ENCODE results near the gene MAST4.

Gene MAST4

DNA sequence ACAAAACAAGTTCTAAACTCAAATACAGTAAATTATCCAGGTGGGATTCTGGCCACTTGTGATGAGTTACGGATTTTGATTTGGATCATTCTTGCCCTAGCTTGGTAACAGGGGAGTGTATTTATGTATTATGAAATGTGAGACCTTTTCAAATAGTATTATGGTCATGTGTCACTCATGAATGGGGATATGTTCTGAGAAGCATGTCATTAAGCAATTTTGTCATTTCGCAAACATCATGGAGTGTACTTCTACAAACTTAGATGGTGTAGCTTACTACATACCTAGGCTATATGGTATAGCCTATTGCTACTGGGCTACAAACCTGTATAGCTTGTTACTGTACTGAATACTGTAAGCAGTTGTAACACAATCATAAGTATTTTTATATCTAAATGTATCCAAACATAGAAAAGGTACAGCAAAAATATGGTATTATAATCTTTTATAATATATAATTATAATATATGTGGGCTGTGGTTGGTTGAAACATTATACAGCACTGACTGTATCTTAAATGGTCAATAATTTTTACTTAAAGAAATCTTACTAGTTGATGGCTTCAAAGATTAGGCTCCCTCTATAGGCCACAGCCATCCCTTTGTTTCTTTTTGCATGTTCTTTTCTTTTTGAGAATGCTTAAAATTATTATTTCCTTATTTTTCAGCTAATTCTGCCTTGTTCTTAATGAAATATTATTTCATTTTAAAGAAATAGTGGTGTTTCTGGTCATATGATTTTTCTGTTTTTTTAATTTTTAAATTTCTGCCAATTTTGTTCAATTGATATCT lies 128.4 kb downstream of the MAST4 start:
- no peak overlapping the region for H3K9ac ChIP-seq (ENCODE audit: insufficient read length)
- no peaks in the 10 kb centered on the region for H3K36me3 ChIP-seq (ENCODE audit: insufficient read depth, low read length)
- no peak overlapping the region for H3K4me3 ChIP-seq
- no peak overlapping the region for H3K27ac ChIP-seq
- no peak for TF ChIP-seq FOXP2 (optimal IDR thresholded peaks at IDR 0.05; ENCODE audit: control extremely low read depth, extremely low read length, insufficient read depth)
- TF ChIP-seq EZH2 (IDR thresholded peaks at IDR 0.05): no peak
- TF ChIP-seq POLR2AphosphoS5 (IDR thresholded peaks at IDR 0.05; ENCODE audit: borderline replicate concordance, low read depth, low read length): no peak
- no peak for DNase-seq (ENCODE audit: low read depth, low spot score)
- no peaks in the 10 kb centered on the region for H3K9me3 ChIP-seq (ENCODE audit: low read depth, low read length)

DNA sequence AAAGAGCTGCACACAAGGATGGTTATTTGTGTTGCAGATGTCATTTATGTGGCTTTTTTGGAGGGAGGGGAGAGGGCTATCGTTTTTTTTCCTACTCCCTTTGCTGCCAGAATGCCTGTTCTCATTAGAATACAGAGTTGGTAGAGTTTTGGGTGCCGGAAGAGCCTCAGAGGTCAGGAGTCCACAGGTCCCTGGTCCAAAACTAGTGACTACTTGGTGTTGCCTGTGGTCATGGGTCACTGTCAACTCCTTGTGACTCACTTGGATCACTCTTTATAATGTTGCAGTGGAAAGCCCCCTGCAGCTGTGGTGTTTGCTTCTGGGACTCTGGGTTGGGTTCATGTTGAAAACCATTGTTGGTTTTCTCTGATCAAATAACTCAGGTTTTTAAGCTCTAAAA lies 131.4 kb downstream of the MAST4 start:
- no peaks in the 10 kb centered on the region for H3K36me3 ChIP-seq (ENCODE audit: insufficient read depth, low read length)
- DNase-seq (ENCODE audit: low read depth, low spot score): no peak
- H3K27ac ChIP-seq: no peak overlapping the region
- TF ChIP-seq POLR2AphosphoS5 (IDR thresholded peaks at IDR 0.05; ENCODE audit: borderline replicate concordance, low read depth, low read length): no peak
- no peak for TF ChIP-seq FOXP2 (optimal IDR thresholded peaks at IDR 0.05; ENCODE audit: control extremely low read depth, extremely low read length, insufficient read depth)
- TF ChIP-seq EZH2 (IDR thresholded peaks at IDR 0.05): no peak
- no peak overlapping the region for H3K9ac ChIP-seq (ENCODE audit: insufficient read length)
- no peak overlapping the region for H3K4me3 ChIP-seq
- no peaks in the 10 kb centered on the region for H3K9me3 ChIP-seq (ENCODE audit: low read depth, low read length)

DNA sequence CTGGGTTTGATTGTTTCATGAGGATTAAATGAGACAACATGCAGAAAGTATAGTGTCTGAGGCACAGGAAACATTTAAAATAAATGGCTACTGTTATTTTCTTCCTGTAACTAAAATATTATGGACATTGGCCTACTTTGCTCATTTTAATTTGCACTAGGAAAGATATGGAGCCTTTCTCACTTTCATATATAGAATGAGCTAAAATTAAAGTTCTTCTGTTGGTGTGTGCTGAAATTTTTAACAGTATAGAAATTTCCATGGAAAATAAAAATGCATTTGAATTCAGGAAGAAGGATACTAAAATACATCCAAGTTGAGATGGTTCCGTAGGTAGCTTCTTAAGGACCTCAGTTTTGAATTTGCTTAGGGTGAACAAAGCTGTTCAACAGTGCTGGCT lies 131.9 kb downstream of the MAST4 start:
- no peak overlapping the region for H3K9ac ChIP-seq (ENCODE audit: insufficient read length)
- no peak for DNase-seq (ENCODE audit: low read depth, low spot score)
- no peaks in the 10 kb centered on the region for H3K9me3 ChIP-seq (ENCODE audit: low read depth, low read length)
- no peak overlapping the region for H3K4me3 ChIP-seq
- H3K36me3 ChIP-seq (ENCODE audit: insufficient read depth, low read length): no peaks in the 10 kb centered on the region
- no peak for TF ChIP-seq EZH2 (IDR thresholded peaks at IDR 0.05)
- no peak for TF ChIP-seq FOXP2 (optimal IDR thresholded peaks at IDR 0.05; ENCODE audit: control extremely low read depth, extremely low read length, insufficient read depth)
- no peak for TF ChIP-seq POLR2AphosphoS5 (IDR thresholded peaks at IDR 0.05; ENCODE audit: borderline replicate concordance, low read depth, low read length)
- no peak overlapping the region for H3K27ac ChIP-seq

DNA sequence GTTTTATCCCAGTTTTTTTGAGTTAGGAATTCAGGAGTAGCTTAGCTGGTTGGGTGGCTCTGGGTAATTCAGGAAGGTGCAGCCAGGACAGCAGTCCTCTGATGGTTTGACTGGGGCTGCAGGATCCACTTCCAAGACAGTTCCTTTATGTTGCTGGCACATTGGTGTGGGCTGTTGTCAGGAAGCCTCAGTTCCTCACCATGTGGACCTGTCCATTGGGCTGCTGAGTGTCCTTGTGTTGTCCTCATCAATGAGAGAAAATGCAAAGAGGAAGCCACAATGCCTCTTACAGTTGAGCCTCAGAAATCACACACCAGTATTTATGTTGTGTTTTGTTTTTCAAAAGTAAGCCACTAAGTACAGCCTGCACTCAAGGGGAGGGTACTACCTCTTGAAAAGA lies 140.9 kb downstream of the MAST4 start:
- no peak for TF ChIP-seq FOXP2 (optimal IDR thresholded peaks at IDR 0.05; ENCODE audit: control extremely low read depth, extremely low read length, insufficient read depth)
- no peak for TF ChIP-seq POLR2AphosphoS5 (IDR thresholded peaks at IDR 0.05; ENCODE audit: borderline replicate concordance, low read depth, low read length)
- no peak for TF ChIP-seq EZH2 (IDR thresholded peaks at IDR 0.05)
- Histone ChIP-seq H3K36me3 (ENCODE audit: insufficient read depth, low read length) (no peaks in the 10 kb centered on the region), H3K9ac (ENCODE audit: insufficient read length) (no peak overlapping the region), H3K27ac (no peak overlapping the region), H3K4me3 (no peak overlapping the region), H3K9me3 (ENCODE audit: low read depth, low read length) (no peaks in the 10 kb centered on the region)
- DNase-seq (ENCODE audit: low read depth, low spot score): no peak

DNA sequence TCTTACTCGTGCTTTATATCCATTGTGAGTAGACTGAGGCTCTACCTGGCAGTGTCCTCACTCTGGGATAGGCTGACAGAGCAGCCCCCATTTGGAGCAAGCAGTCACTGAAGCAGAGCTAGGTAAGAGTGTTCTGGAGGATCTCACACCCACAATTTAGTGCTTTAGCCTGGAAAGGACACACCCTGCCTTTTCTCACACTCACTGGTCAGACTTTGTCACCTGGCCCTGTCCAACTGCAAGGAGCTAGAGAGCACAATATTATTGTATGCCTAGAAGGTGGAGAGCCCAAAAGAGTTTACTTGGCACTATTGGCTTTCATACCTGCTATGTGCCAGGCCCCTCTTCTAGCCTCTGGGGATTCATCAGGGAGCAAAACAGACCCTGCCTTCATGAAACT lies 141.9 kb downstream of the MAST4 start:
- no peaks in the 10 kb centered on the region for H3K36me3 ChIP-seq (ENCODE audit: insufficient read depth, low read length)
- no peaks in the 10 kb centered on the region for H3K9me3 ChIP-seq (ENCODE audit: low read depth, low read length)
- DNase-seq (ENCODE audit: low read depth, low spot score): no peak
- H3K4me3 ChIP-seq: no peak overlapping the region
- no peak overlapping the region for H3K27ac ChIP-seq
- TF ChIP-seq POLR2AphosphoS5 (IDR thresholded peaks at IDR 0.05; ENCODE audit: borderline replicate concordance, low read depth, low read length): no peak
- TF ChIP-seq FOXP2 (optimal IDR thresholded peaks at IDR 0.05; ENCODE audit: control extremely low read depth, extremely low read length, insufficient read depth): no peak
- no peak for TF ChIP-seq EZH2 (IDR thresholded peaks at IDR 0.05)
- no peak overlapping the region for H3K9ac ChIP-seq (ENCODE audit: insufficient read length)

DNA sequence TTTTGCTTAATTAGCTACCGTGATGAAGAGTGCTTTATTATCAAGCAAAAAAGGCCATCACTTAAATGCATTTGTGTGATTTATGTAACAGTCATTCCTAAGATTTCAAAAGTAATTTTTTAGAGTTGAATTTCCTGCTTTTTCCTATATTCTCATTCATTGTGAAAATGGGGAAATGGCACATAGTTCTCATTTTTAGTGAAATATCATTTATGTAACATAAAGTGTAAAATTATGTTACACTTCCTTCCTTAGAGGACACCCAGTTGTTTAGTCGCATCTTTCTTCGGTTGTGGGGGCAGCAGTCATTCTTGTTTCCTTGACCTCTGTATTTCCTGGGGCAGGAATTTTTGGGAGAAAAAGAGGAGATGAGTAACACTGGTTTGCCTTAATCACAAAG lies 142.8 kb downstream of the MAST4 start:
- TF ChIP-seq POLR2AphosphoS5 (IDR thresholded peaks at IDR 0.05; ENCODE audit: borderline replicate concordance, low read depth, low read length) (no peak), FOXP2 (optimal IDR thresholded peaks at IDR 0.05; ENCODE audit: control extremely low read depth, extremely low read length, insufficient read depth) (no peak), EZH2 (IDR thresholded peaks at IDR 0.05) (no peak)
- DNase-seq (ENCODE audit: low read depth, low spot score): no peak
- no peak overlapping the region for H3K27ac ChIP-seq
- H3K4me3 ChIP-seq: no peak overlapping the region
- H3K36me3 ChIP-seq (ENCODE audit: insufficient read depth, low read length): no peaks in the 10 kb centered on the region
- no peaks in the 10 kb centered on the region for H3K9me3 ChIP-seq (ENCODE audit: low read depth, low read length)
- H3K9ac ChIP-seq (ENCODE audit: insufficient read length): no peak overlapping the region

DNA sequence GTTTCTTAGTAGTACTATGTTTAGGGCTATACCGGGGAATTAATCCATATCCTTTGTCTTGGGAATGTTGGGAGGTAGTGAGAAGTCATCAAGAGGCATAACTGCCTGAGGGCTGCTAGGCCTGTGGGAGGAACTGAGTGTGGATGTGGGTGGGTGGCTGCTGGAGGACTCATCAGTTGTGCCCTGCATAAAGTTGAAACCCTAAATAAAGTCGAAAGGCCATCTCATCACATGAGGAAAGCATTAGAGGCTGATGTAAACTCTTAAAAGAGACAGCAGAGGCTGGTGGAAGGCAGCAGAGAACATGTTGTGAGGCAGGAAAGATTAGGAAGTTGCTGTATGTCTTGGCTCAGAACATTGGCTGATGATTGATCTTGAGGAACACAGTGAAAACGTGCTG lies 143.8 kb downstream of the MAST4 start:
- no peak for DNase-seq (ENCODE audit: low read depth, low spot score)
- no peak overlapping the region for H3K27ac ChIP-seq
- no peaks in the 10 kb centered on the region for H3K9me3 ChIP-seq (ENCODE audit: low read depth, low read length)
- H3K36me3 ChIP-seq (ENCODE audit: insufficient read depth, low read length): no peaks in the 10 kb centered on the region
- H3K4me3 ChIP-seq: no peak overlapping the region
- no peak for TF ChIP-seq POLR2AphosphoS5 (IDR thresholded peaks at IDR 0.05; ENCODE audit: borderline replicate concordance, low read depth, low read length)
- H3K9ac ChIP-seq (ENCODE audit: insufficient read length): no peak overlapping the region

DNA sequence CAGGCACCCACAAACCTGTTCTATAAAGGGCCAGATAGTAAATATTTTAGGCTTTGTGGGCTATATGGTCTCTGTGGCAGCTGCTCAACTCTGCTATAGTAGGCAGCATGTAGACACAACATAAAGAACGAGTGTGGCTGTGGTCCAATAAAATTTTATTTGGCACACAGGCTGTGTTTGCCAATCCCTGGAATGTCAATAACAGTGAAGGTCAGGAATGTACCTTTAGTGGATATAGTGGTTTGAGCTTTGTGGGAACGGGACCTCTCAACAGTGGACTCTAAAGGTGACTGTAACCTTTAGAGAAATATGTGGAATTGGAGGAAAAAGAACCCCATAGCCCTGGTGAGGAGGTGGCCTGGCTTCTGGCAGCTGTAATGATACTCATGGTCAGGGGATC lies 145.2 kb downstream of the MAST4 start:
- no peak overlapping the region for H3K9ac ChIP-seq (ENCODE audit: insufficient read length)
- no peaks in the 10 kb centered on the region for H3K9me3 ChIP-seq (ENCODE audit: low read depth, low read length)
- no peak for TF ChIP-seq FOXP2 (optimal IDR thresholded peaks at IDR 0.05; ENCODE audit: control extremely low read depth, extremely low read length, insufficient read depth)
- H3K36me3 ChIP-seq (ENCODE audit: insufficient read depth, low read length): no peaks in the 10 kb centered on the region
- no peak for DNase-seq (ENCODE audit: low read depth, low spot score)
- H3K4me3 ChIP-seq: no peak overlapping the region
- no peak overlapping the region for H3K27ac ChIP-seq

Data from SK-N-MC (cell line).